Breast epithelium (tissue), 4 donors: ENCODE results near the gene NOP10. TPM values are rescaled to one million over a fixed set of nuclear protein-coding genes. Genes with fewer than 3 reads are reported as not detected.

Source experiments
- DNase-seq, 2 donors: peaks; one replicate each; pipeline ENCODE4 v3.0.0-alpha.2; 2019; ENCODE audit warnings: low spot score in 2 of 2
- H3K27ac ChIP-seq, 2 donors: fragments of 200-600 bp; sonication (generic) in 1 of 2; one replicate each; pipeline ENCODE4 v1.5.1; 2016 to 2019; ENCODE audit warnings: mild to moderate bottlenecking in 1 of 2
- H3K27me3 ChIP-seq, 2 donors: fragments of 200-600 bp; sonication (generic) in 1 of 2; one replicate each; pipeline versions ENCODE4 v1.5.1 to v1.6.0; 2017 to 2019; ENCODE audit warnings: control low read depth in 1 of 2, mild to moderate bottlenecking in 1 of 2
- H3K36me3 ChIP-seq: fragments of 200-600 bp; one replicate; pipeline ENCODE4 v1.5.1; 2019
- H3K4me1 ChIP-seq, 2 donors: fragments of 200-600 bp; sonication (generic); one replicate each; pipeline ENCODE4 v1.5.1; 2016 to 2019; ENCODE audit warnings: control low read depth in 1 of 2
- H3K4me3 ChIP-seq, 3 donors: fragments of 200-600 bp; sonication (generic); 1 replicate in 2 of 3; 2 replicates in 1 of 3; pipeline ENCODE4 v1.5.1; 2016 to 2019; ENCODE audit warnings: mild to moderate bottlenecking in 3 of 3, moderate library complexity in 2 of 3
- H3K9me3 ChIP-seq, 2 donors: fragments of 200-600 bp; sonication (generic) in 1 of 2; one replicate each; pipeline ENCODE4 v1.5.1; 2016 to 2019; ENCODE audit warnings: control low read depth in 1 of 2
- CTCF ChIP-seq, 3 donors: fragments of 450-650 bp; IDR thresholded peaks; one replicate each; pipeline ENCODE4 v1.5.1; 2016 to 2017; ENCODE audit warnings: antibody characterized with exemption in 3 of 3, mild to moderate bottlenecking in 3 of 3, moderate library complexity in 3 of 3
- POLR2A ChIP-seq: fragments of 450-650 bp; IDR thresholded peaks from one replicate; pipeline ENCODE4 v1.6.1; 2016; ENCODE audit warnings: antibody characterized with exemption, mild to moderate bottlenecking, moderate library complexity
- POLR2AphosphoS5 ChIP-seq, 3 donors: sonication (generic); formaldehyde crosslinking; IDR thresholded peaks; one replicate each; pipeline ENCODE4 v1.6.1; 2017; ENCODE audit warnings: antibody characterized with exemption in 3 of 3
- intact Hi-C: fragments of 100-400 bp; cut with DNase I; formaldehyde crosslinking; loops from one replicate; pipeline ENCODE4 v1.15.1; 2023; ENCODE audit warnings: low total_unique reads
- total RNA-seq, 3 donors: library from RNA; depleted of rRNA; stranded (reverse); fragments of >200 nt; gene quantifications; one replicate each; pipeline ENCODE4 v1.1.0, GENCODE V29; 2016

The NOP10 gene
- total RNA-seq, 3 donors from 2014 or later, result 108 to 135 (median 130) TPM

GRCh38 chr15:34373951-34374350 lies 31.0 kb upstream of the NOP10 start:
- no peaks in the 10 kb centered on the region for H3K4me1 ChIP-seq
- intact Hi-C loops, result no loop called here
- no peaks in the 10 kb centered on the region for H3K36me3 ChIP-seq
- no peaks in the 10 kb centered on the region for H3K9me3 ChIP-seq
- no peak overlapping the region for H3K4me3 ChIP-seq
- no peak overlapping the region for H3K27ac ChIP-seq
- no peak for DNase-seq
- no peak for TF ChIP-seq CTCF (IDR thresholded peaks at IDR 0.05)
- TF ChIP-seq POLR2AphosphoS5 (IDR thresholded peaks at IDR 0.05), result no peak
- no peak for TF ChIP-seq POLR2A
- H3K27me3 ChIP-seq, result no peaks in the 10 kb centered on the region

DNA sequence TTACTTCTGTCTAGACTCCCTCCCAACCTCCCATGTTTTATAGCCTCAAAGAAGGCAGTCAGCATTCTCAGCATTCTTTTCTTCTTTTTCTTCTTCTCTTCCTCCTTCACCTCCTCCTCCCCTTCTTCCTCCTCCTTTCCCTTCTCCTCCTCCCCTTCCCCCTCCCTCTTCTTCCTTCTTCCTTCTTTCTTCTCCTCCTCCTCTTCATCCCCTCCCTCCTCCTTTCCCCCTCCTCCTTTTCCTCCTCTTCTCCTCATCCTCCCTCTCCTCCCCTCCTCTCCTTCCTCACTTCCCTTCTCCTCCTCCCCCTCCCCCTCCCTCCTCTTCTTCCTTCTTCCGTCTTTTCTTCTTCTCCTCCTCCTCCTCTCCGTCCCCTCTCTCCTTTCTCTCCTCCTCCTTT lies 27.7 kb upstream of the NOP10 start:
- no peak overlapping the region for H3K4me3 ChIP-seq
- no peak for TF ChIP-seq POLR2A
- TF ChIP-seq POLR2AphosphoS5 (IDR thresholded peaks at IDR 0.05), result no peak
- no peak for TF ChIP-seq CTCF (IDR thresholded peaks at IDR 0.05)
- no peak for DNase-seq
- H3K36me3 ChIP-seq, result no peaks in the 10 kb centered on the region
- H3K9me3 ChIP-seq, result no peaks in the 10 kb centered on the region
- H3K27ac ChIP-seq, result no peak overlapping the region
- no peaks in the 10 kb centered on the region for H3K27me3 ChIP-seq
- intact Hi-C loops, result no loop called here
- peaks cover 0 to 1% of the 10 kb centered on the region in 2 donors for H3K4me1 ChIP-seq

DNA sequence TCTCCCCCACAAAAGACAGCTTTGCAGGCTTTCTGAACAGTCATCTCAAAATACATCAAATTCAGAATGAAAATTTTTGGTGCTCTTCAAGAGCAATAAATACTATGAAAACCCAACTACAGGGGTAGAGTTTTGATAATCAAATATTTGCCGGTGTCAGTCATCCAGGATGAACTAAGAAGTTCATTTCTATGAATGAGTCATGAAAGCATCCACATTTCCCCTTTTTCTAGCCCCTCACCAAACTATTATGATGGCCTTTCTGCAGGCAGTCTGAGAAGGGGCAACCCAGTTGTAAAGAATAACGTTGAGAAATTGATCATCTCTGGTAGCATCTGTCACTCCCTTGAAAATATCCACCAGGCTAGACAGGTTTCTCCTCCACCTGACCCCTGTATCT lies 27.2 kb upstream of the NOP10 start:
- H3K36me3 ChIP-seq, result no peaks in the 10 kb centered on the region
- H3K4me1 ChIP-seq, result peaks cover 0 to 4% of the 10 kb centered on the region in 2 donors
- no peak overlapping the region for H3K4me3 ChIP-seq
- H3K27me3 ChIP-seq, result no peaks in the 10 kb centered on the region
- TF ChIP-seq POLR2A (no peak), POLR2AphosphoS5 (IDR thresholded peaks at IDR 0.05) (no peak), CTCF (IDR thresholded peaks at IDR 0.05) (no peak)
- no peak for DNase-seq
- H3K9me3 ChIP-seq, result no peaks in the 10 kb centered on the region
- H3K27ac ChIP-seq, result no peak overlapping the region
- intact Hi-C loops, result no loop called here

DNA sequence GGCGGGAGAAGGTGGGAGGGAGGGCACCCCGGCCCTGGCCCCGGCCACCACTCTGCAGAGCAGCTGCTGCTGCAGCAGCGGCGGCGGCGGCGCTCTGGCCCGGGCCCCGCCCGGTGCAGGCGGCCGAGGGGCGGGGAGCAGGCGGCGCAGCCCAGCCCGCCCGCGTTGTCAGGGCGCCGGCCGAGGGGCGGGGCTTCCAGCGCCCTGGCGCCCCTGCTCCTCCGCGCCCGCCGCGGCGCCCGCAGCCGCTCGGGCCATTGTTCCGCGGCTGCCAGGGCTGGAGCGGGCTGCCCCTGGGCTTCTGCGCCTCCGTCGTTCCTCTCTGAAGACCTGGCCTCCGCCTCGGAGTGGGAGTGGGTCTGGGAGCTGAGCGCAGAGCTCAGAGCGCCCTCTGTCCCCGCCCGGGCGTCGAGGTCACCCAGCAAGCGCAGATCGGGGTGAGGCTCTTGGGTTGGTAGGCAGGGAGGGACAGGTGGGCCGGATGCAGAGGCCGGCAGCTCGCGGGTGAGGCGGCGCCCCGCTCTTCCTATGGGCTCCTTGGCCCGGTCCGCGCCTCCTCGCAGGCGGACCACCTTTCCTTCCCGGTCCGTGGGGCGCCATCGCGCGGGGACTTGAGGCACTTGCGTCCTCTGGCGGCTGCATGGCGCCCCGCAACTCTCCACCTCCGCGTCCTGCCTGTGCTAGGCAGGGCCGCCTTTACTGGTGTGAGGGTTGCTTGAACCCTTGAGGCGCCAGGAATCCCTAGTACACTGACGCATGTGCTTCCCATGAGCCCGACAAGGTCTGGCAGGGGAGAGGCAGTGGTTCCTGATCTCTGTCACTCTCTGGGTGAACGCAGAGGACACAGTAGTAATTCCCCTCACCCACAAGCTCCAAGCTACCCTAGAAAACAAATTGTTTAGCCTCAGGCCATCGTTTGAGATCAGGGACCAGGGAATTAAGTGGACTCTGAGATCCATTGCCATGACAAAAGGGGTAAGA lies 24.5 kb upstream of the NOP10 start, which contains the start of gene LPCAT4:
Gene LPCAT4, minus strand, starts transcription at position 96 of the 981 bp plus-strand sequence. CDS start 96 bp downstream, outside the sequence.
- H3K4me3 ChIP-seq, result peak within 1 kb of the TSS; percentile 75 to 87 (median 83)
- no peaks in the 10 kb centered on the region for H3K9me3 ChIP-seq
- H3K27me3 ChIP-seq, result no peaks in the 10 kb centered on the region
- intact Hi-C loops, result no loop called here
- peak; percentile 26 for TF ChIP-seq POLR2A
- TF ChIP-seq CTCF (IDR thresholded peaks at IDR 0.05), result peak; percentile 76 to 95 (median 92)
- TF ChIP-seq POLR2AphosphoS5 (IDR thresholded peaks at IDR 0.05), result peak in 2 of 3 donors; percentile 56 to 57
- H3K27ac ChIP-seq, result peak within 1 kb of the TSS; percentile 92
- peaks cover 0 to 4% of the 10 kb centered on the region in 2 donors for H3K4me1 ChIP-seq
- no peaks in the 10 kb centered on the region for H3K36me3 ChIP-seq
- DNase-seq, result peak; percentile 81 to 86
